HG03045 (cell line): ENCODE measurements around the gene NFASC.

Source experiments
- ATAC-seq: cut with Tn5 transposase; IDR thresholded peaks from one replicate; pipeline ENCODE4 v1.9.1; 2021; ENCODE audit warnings: mild to moderate bottlenecking, moderate library complexity; ENCODE audit not compliant: unreplicated experiment

NFASC gene

GRCh38 chr1:205002705-205003104 is 132.0 kb downstream of the NFASC start:
- no peak for ATAC-seq

GRCh38 chr1:205003358-205004131 is 132.9 kb downstream of the NFASC start:
- ATAC-seq, result no peak

GRCh38 chr1:205004351-205004750 is 133.7 kb downstream of the NFASC start:
- ATAC-seq, result no peak

- ATAC-seq, result no peak
Measured at GRCh38 chr1:205008896-205009295, 138.2 kb downstream of the NFASC start.

- ATAC-seq, result no peak
Measured at GRCh38 chr1:205009670-205010069, 139.0 kb downstream of the NFASC start.

- no peak for ATAC-seq
Measured at GRCh38 chr1:205012391-205013140, 141.9 kb downstream of the NFASC start.

GRCh38 chr1:205013683-205014367 is 143.2 kb downstream of the NFASC start:
- no peak for ATAC-seq

GRCh38 chr1:205014783-205015182 is 144.1 kb downstream of the NFASC start:
- ATAC-seq, result no peak

- ATAC-seq, result no peak
Measured at GRCh38 chr1:205015241-205015640, 144.6 kb downstream of the NFASC start.

GRCh38 chr1:205016075-205016474 is 145.4 kb downstream of the NFASC start:
- no peak for ATAC-seq

- no peak for ATAC-seq
Measured at GRCh38 chr1:205016584-205016983, 145.9 kb downstream of the NFASC start.

GRCh38 chr1:205017001-205017400 is 146.3 kb downstream of the NFASC start:
- no peak for ATAC-seq

GRCh38 chr1:205017766-205018165 is 147.1 kb downstream of the NFASC start:
- ATAC-seq, result no peak

- ATAC-seq, result no peak
Measured at GRCh38 chr1:205018381-205018780, 147.7 kb downstream of the NFASC start.

- no peak for ATAC-seq
Measured at GRCh38 chr1:205020466-205020865, 149.8 kb downstream of the NFASC start.

- no peak for ATAC-seq
Measured at GRCh38 chr1:205024679-205025078, 154.0 kb downstream of the NFASC start.

GRCh38 chr1:205025239-205025638 is 154.6 kb downstream of the NFASC start:
- no peak for ATAC-seq

- no peak for ATAC-seq
Measured at GRCh38 chr1:205026181-205026580, 155.5 kb downstream of the NFASC start.

GRCh38 chr1:205028390-205028789 is 157.7 kb downstream of the NFASC start:
- no peak for ATAC-seq

- no peak for ATAC-seq
Measured at GRCh38 chr1:205028924-205029323, 158.3 kb downstream of the NFASC start.

- ATAC-seq, result no peak
Measured at GRCh38 chr1:205030241-205030640, 159.6 kb downstream of the NFASC start.

- ATAC-seq, result no peak
Measured at GRCh38 chr1:205030896-205031295, 160.2 kb downstream of the NFASC start.
